WERI-Rb-1 (cell line): ENCODE measurements around the gene SLC39A7.

Experiments used
- DNase-seq: peaks from one replicate; pipeline ENCODE4 v3.0.0-alpha.2; 2020
- H3K27ac ChIP-seq: fragments of 250-450 bp; sonication (Bioruptor Pico); 2 replicates; pipeline ENCODE4 v1.5.1; 2020; ENCODE audit warnings: mild to moderate bottlenecking, moderate library complexity
- H3K27me3 ChIP-seq: fragments of 250-450 bp; sonication (Bioruptor Pico); 2 replicates; pipeline ENCODE4 v1.5.1; 2021; ENCODE audit warnings: mild to moderate bottlenecking, low read depth, moderate library complexity; ENCODE audit not compliant: insufficient read depth, severe bottlenecking
- H3K36me3 ChIP-seq: fragments of 250-450 bp; sonication (Bioruptor Pico); 2 replicates; pipeline ENCODE4 v1.5.1; 2020; ENCODE audit warnings: mild to moderate bottlenecking, moderate library complexity
- H3K4me3 ChIP-seq: 2 replicates; pipeline ENCODE4 v1.5.1; 2011; ENCODE audit warnings: low read depth, mild to moderate bottlenecking, control low read depth, low read length
- H3K9me3 ChIP-seq: fragments of 250-450 bp; sonication (Bioruptor Pico); 2 replicates; pipeline ENCODE4 v1.5.1; 2021; ENCODE audit warnings: mild to moderate bottlenecking, moderate library complexity; ENCODE audit not compliant: severe bottlenecking
- TF ChIP-seq, protein P1 (sequence below): IDR thresholded peaks from 2 replicates; pipeline ENCODE4 v1.5.1; 2011; ENCODE audit warnings: low read depth, mild to moderate bottlenecking, control low read depth, inconsistent platforms, low read length

SLC39A7 gene

DNA sequence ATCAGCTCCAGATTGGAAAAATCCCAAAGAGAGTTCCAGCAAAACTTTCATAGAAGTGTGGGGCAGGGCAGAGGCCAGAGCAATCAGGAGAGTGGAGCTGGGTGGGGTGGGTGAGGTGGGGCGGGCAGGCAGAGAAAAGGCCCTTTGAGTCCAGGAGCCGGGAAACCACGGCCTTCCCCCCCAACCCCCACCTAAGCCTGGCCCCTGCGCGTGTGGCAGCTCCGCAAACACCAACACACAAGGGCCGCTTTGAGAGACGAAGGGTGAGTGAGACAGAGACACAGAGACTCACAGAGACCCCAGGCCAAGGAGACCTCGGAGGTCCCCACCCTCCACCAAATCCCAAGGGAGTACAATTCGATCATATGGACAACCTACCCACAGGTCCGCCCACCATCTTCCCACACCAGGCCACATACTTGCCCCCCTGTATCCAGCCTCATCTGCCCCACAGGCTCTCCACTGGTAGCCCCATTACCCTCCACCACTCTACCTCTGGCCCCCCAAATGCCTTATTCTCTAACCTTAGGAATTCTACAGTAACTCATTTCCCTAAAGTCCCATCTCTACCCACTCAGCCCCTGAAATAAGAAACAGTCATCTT lies 10.1 kb upstream of the SLC39A7 start:
- Histone ChIP-seq H3K4me3 (no peak overlapping the region), H3K27me3 (no peaks in the 10 kb centered on the region), H3K9me3 (no peaks in the 10 kb centered on the region), H3K36me3 (peaks cover 21% of the 10 kb centered on the region), H3K27ac (no peak overlapping the region)
- TF ChIP-seq, protein P1, sequence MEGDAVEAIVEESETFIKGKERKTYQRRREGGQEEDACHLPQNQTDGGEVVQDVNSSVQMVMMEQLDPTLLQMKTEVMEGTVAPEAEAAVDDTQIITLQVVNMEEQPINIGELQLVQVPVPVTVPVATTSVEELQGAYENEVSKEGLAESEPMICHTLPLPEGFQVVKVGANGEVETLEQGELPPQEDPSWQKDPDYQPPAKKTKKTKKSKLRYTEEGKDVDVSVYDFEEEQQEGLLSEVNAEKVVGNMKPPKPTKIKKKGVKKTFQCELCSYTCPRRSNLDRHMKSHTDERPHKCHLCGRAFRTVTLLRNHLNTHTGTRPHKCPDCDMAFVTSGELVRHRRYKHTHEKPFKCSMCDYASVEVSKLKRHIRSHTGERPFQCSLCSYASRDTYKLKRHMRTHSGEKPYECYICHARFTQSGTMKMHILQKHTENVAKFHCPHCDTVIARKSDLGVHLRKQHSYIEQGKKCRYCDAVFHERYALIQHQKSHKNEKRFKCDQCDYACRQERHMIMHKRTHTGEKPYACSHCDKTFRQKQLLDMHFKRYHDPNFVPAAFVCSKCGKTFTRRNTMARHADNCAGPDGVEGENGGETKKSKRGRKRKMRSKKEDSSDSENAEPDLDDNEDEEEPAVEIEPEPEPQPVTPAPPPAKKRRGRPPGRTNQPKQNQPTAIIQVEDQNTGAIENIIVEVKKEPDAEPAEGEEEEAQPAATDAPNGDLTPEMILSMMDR = no peak
- no peak for DNase-seq

DNA sequence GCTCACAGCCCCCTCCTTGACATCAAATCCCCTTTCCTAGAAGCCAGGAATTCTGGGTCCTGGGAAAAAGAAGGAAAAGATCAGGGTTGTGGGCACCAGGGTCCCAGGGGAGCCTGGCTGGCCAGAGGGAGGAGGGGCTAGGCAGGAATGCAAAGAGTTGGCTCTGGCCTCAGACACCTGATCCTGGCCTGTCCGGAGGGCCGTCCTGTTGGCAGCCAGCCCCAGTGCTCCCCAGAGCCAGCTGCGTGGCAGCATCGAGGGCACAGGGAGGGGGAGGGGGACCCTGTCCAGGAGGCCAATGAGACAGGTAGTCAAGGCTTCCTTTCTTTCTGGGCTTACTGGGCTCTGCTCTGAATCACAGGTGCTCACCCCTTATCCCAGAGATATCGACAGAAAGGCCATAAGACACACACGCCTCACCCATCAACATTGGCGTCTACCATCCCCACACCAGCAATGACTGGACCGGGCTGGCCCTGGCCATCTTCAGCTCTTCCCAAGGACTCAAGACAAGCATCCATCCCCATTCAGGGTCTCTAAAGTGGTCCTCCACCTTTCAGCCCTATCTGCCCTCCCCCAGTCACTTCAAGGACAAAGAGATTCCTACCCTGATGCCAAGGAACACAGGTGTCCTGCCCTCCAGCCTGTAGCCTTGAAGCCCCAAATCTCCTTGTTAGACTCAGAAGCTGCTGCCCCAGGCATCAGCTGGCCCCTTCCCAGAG lies 9.1 kb upstream of the SLC39A7 start:
- H3K27ac ChIP-seq = no peak overlapping the region
- TF ChIP-seq, protein P1 = no peak
- H3K36me3 ChIP-seq = peaks cover 30% of the 10 kb centered on the region
- no peaks in the 10 kb centered on the region for H3K27me3 ChIP-seq
- peak overlapping the region; percentile 72 for H3K4me3 ChIP-seq
- DNase-seq = no peak
- H3K9me3 ChIP-seq = no peaks in the 10 kb centered on the region

DNA sequence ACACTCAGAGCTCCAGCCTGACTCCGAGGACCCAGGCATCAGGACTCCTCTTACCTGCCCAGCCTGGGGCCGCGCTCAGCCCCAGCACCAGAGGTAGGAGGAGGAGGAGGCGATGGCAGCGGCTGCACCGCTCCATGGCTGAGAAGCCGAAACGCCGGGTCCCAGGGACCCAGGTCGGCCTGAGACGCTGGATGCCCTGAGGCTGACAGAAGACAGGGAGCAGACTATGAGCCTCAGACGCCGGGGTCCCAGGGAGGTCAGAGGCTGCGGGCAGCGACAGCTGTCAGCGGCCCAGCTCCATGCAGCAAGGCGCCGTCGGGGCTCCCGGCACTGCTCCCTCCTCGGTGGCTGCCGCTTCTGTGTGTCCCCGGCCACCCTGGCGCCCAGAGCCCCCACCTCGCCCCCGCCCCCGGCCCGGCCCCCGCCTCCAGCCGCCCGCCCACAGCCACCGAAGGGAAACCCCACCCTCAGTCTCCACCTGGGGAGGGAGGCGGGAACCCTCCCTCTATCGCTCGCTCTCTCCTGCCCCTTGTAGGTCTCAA lies 8.5 kb upstream of the SLC39A7 start, which contains the start of gene COL11A2:
TSS of gene COL11A2 (minus strand) at position 363 of the 542 bp plus-strand sequence. CDS start at position 136, 227 bp downstream.
- Histone ChIP-seq H3K9me3 (no peaks in the 10 kb centered on the region), H3K4me3 (peak within 1 kb of the TSS; percentile 72), H3K36me3 (peaks cover 36% of the 10 kb centered on the region), H3K27me3 (no peaks in the 10 kb centered on the region), H3K27ac (peak within 1 kb of the TSS; percentile 42)
- DNase-seq = peak; percentile 76
- TF ChIP-seq, protein P1 = no peak

DNA sequence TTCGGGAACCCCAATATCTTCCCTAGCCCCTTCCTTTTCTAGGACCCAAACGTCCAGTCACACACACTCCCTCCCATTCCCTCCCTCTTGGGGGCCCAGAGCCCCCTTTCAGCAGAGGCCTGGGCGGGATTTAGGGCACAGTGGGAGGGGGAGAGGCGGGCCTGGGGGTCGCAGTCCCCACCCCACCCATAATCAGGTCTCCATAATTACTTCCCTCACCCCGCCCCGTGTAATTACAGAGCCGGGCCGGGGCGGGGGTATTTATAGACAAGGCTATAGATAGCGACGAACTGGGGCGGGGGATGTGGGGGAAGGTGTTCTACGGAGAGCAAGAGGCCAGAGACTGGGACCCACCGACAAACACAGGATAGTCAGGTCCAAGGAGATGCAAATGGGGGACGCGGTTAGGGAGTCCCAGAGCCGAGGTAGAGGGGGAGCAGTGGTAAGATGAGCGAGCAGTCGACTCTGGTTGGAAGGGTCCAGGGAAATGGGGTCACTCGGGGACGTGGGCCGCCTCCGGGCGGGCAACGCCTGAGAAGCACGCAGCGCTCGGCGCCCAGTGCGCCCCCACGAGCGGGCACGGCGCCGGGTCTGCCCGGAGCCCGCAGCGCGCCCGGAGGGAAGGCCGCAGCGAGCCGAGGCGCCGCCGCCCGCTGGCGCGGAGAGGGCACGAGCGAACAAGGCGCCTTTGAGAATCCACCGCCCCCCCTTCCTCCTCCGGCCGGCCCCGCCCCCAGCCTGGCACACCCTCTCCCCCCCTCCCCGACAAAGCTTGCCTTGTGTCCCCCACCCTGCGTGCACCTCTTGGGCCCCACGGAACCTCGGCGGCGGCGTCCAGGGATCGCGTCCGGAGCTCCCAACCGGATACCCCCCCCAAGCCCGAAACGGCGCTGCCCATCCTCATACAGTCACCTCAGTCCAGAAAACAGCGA lies 7.7 kb upstream of the SLC39A7 start:
- Histone ChIP-seq H3K27ac (peak overlapping the region; percentile 42), H3K4me3 (peak overlapping the region; percentile 72), H3K36me3 (peaks cover 44% of the 10 kb centered on the region), H3K27me3 (no peaks in the 10 kb centered on the region), H3K9me3 (no peaks in the 10 kb centered on the region)
- TF ChIP-seq, protein P1 = no peak
- peak; percentile 74 for DNase-seq

DNA sequence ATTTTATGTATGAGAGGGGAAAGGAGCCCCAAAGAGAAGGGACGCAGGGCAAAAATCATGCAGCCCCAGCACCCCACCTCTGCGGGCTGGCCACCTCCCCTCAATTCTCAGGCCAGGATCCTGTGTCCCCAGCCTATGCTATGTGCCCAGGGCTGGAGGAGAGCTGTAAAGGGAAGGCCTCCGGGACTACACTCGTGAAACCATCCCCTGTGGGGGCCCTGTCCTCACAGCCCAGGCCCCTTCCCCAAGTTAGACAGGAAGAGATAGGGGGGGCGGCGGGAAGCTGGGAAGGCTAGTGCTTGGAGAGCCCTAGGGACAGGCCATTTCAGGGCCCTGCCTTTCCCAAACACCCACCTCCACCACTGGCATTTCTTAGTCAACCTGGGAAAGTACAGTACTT lies 7.0 kb upstream of the SLC39A7 start:
- TF ChIP-seq, protein P1 = no peak
- Histone ChIP-seq H3K9me3 (no peaks in the 10 kb centered on the region), H3K36me3 (peaks cover 47% of the 10 kb centered on the region), H3K27ac (no peak overlapping the region), H3K27me3 (no peaks in the 10 kb centered on the region), H3K4me3 (no peak overlapping the region)
- no peak for DNase-seq
